Natural killer cell treated with Interleukin-12 subunit alpha and Interleukin-12 subunit beta and Interleukin-15 and Interleukin-18, amount 100 ng/mL, for 72 hours (primary cell): ENCODE data around the gene KLF6. TPM values are rescaled to one million over a fixed set of nuclear protein-coding genes. Genes with fewer than 3 reads are reported as not detected.

ENCODE experiments used
- ATAC-seq, 2 donors: fragments of 150-1000 bp; cut with Tn5 transposase in 1 of 2; sonication (Bioruptor Pico), chemical (Tn5 transposase) in 1 of 2; 2 replicates each; pipeline ENCODE4 v1.10.0; 2021
- DNase-seq: peaks from one replicate; pipeline ENCODE4 v3.0.0; 2022; ENCODE audit warnings: low spot score
- H3K27ac Mint-ChIP-seq, 2 donors: 1 replicate in 1 of 2; 2 replicates in 1 of 2; pipeline ENCODE4 v1.8.0; 2022; ENCODE audit warnings: mixed read lengths in 2 of 2, mild to moderate bottlenecking in 1 of 2, moderate library complexity in 1 of 2
- H3K27me3 Mint-ChIP-seq, 2 donors: 1 replicate in 1 of 2; 2 replicates in 1 of 2; pipeline ENCODE4 v1.8.0; 2022; ENCODE audit warnings: mixed read lengths in 2 of 2
- H3K36me3 Mint-ChIP-seq: one replicate; pipeline ENCODE4 v1.8.0; 2022; ENCODE audit warnings: mixed read lengths
- H3K4me1 Mint-ChIP-seq, 2 donors: 1 replicate in 1 of 2; 2 replicates in 1 of 2; pipeline ENCODE4 v1.8.0; 2022; ENCODE audit warnings: low read depth in 2 of 2, mixed read lengths in 2 of 2, mild to moderate bottlenecking in 1 of 2
- H3K4me3 Mint-ChIP-seq: one replicate; pipeline ENCODE4 v1.8.0; 2022; ENCODE audit warnings: mixed read lengths
- H3K9me3 Mint-ChIP-seq: 2 replicates; pipeline ENCODE4 v1.8.0; 2022; ENCODE audit warnings: mixed read lengths
- total RNA-seq, 2 donors: library from RNA; stranded (reverse); gene quantifications; one replicate each; pipeline ENCODE4 v1.2.3, GENCODE V29; 2022

KLF6 gene
- total RNA-seq, 2 donors from 2014 or later = 225 to 236 TPM

- Mint-ChIP-seq H3K9me3 (peaks cover 3% of the 10 kb centered on the region), H3K4me3 (no peak overlapping the region), H3K4me1 (peaks cover 10 to 15% of the 10 kb centered on the region in 2 donors), H3K36me3 (no peaks in the 10 kb centered on the region), H3K27me3 (no peaks in the 10 kb centered on the region), H3K27ac (no peak overlapping the region)
- ATAC-seq (no peak), DNase-seq (no peak)
These were observed 37.7 kb upstream of the KLF6 start for GRCh38 chr10:3822541-3823330.

DNA sequence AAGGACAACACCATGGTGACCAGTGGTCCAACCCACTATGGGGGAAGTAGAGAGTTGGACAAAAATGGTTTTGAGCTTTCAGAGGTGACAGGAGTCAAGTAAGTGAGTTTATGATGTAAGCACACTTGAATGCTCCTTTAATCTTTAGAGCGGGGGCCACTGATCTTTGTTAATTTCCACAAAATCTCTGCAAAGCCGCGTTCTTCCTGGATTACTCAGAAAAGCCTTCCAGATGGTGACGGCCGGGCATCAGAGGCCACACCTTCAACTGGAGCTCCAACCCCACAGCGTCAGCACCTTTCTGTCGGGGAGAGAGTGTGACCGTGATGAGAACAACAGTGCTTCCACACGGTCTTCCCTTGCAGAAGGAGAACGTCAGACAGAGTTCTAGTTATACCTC is 35.2 kb upstream of the KLF6 start:
- Mint-ChIP-seq H3K36me3 (no peaks in the 10 kb centered on the region), H3K4me3 (no peak overlapping the region)
- no peak for DNase-seq

GRCh38 chr10:3816995-3817394 is 32.0 kb upstream of the KLF6 start:
- H3K27me3 Mint-ChIP-seq = no peaks in the 10 kb centered on the region
- ATAC-seq (no peak), DNase-seq (no peak)
- no peak overlapping the region for H3K4me3 Mint-ChIP-seq
- H3K27ac Mint-ChIP-seq = peak overlapping the region in 1 of 2 donors; percentile 61
- no peaks in the 10 kb centered on the region for H3K36me3 Mint-ChIP-seq
- peaks cover 40 to 45% of the 10 kb centered on the region in 2 donors for H3K4me1 Mint-ChIP-seq
- H3K9me3 Mint-ChIP-seq = peaks cover 3% of the 10 kb centered on the region

More for the DNA sequence above, 35.2 kb upstream of the KLF6 start:
- no peaks in the 10 kb centered on the region for H3K27me3 Mint-ChIP-seq
- H3K4me1 Mint-ChIP-seq = peaks cover 17 to 19% of the 10 kb centered on the region in 2 donors
- ATAC-seq = no peak
- H3K27ac Mint-ChIP-seq = no peak overlapping the region
- peaks cover 3% of the 10 kb centered on the region for H3K9me3 Mint-ChIP-seq

DNA sequence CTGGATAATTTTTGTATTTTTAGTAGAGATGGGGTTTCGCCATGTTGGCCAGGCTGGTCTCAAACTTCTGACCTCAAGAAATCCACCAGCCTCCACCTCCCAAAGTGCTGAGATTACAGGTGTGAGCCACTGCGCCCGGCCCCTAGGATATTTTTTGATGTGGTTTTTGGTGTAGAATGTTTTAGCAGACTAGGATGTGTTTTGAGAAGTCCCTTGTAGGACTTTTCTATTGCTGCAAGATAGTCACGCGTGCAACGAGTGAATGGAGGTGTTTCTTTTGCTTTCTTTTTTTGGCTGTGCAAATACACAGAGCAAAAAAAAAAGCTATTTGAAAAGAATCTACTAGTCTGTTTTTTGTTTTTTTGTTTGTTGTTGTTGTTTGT is 29.8 kb upstream of the KLF6 start:
- DNase-seq (no peak), ATAC-seq (no peak)
- Mint-ChIP-seq H3K27ac (no peak overlapping the region), H3K9me3 (peaks cover under 1% of the 10 kb centered on the region), H3K27me3 (no peaks in the 10 kb centered on the region), H3K36me3 (no peaks in the 10 kb centered on the region), H3K4me1 (peaks cover 47 to 58% of the 10 kb centered on the region in 2 donors), H3K4me3 (peak overlapping the region; percentile 51)

- Mint-ChIP-seq H3K27ac (no peak overlapping the region), H3K27me3 (no peaks in the 10 kb centered on the region), H3K4me1 (peaks cover 50 to 64% of the 10 kb centered on the region in 2 donors), H3K36me3 (no peaks in the 10 kb centered on the region), H3K9me3 (no peaks in the 10 kb centered on the region), H3K4me3 (peak overlapping the region; percentile 31)
- no peak for ATAC-seq
- DNase-seq = no peak
These were observed 29.2 kb upstream of the KLF6 start for GRCh38 chr10:3813986-3814837.

GRCh38 chr10:3813267-3813666 is 28.3 kb upstream of the KLF6 start:
- no peaks in the 10 kb centered on the region for H3K9me3 Mint-ChIP-seq
- H3K27me3 Mint-ChIP-seq = no peaks in the 10 kb centered on the region
- DNase-seq (no peak), ATAC-seq (no peak)
- H3K36me3 Mint-ChIP-seq = no peaks in the 10 kb centered on the region
- H3K4me1 Mint-ChIP-seq = peaks cover 58 to 74% of the 10 kb centered on the region in 2 donors
- peak overlapping the region; percentile 31 for H3K4me3 Mint-ChIP-seq
- no peak overlapping the region for H3K27ac Mint-ChIP-seq

DNA sequence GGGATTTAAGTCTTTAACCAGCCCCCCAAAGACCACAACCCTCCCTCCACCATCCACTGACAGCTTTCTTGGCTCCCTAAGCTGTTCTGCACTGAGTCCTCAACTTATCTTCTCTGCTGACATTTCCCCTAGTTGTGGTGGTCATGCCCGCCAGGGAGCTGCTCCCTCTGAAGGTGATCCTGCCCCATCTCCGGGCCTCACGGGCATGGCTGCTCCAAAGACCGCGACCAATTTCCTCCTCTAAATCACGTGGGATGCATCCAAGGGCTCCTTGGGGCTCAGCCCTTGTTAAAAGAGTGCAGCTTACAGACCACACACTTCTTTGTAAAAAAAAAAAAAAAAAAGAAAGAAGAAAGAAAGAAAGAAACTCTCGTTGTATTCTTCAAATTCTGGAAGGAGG is 27.1 kb upstream of the KLF6 start:
- Mint-ChIP-seq H3K27me3 (no peaks in the 10 kb centered on the region), H3K4me1 (peaks cover 62 to 69% of the 10 kb centered on the region in 2 donors), H3K36me3 (no peaks in the 10 kb centered on the region), H3K4me3 (peak overlapping the region; percentile 29), H3K27ac (no peak overlapping the region), H3K9me3 (no peaks in the 10 kb centered on the region)
- no peak for ATAC-seq
- no peak for DNase-seq

DNA sequence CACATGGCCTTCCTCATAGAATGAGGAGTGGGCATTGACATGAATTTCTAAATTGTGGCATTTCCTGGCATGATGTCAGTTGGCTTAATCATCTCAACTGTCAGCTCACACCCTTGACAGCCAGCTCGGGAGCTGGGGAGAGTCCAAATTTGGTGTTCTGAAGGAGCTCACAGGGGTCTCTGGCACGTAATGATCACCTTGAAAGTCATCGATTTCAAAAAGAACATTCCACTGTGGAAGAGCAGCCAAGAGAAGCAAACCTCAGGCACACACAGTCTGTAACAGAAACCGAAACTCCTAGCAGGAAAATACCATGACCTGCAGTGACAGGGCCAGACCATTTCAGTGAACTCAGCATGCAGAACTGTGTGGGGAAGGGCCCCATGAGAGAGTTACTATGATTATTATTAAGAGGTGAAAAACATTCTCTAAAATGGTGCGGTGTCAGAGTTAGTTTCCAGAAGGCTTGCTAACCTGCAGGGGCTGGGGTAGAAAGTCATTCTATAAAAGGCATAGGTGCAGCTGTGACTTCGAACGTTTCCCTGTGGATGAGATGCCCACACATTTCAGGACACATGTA is 26.4 kb upstream of the KLF6 start:
- peak; percentile 80 for DNase-seq
- no peak overlapping the region for H3K27ac Mint-ChIP-seq
- H3K4me3 Mint-ChIP-seq = peak overlapping the region; percentile 65
- peaks cover 69 to 70% of the 10 kb centered on the region in 2 donors for H3K4me1 Mint-ChIP-seq
- no peaks in the 10 kb centered on the region for H3K9me3 Mint-ChIP-seq
- no peaks in the 10 kb centered on the region for H3K27me3 Mint-ChIP-seq
- no peaks in the 10 kb centered on the region for H3K36me3 Mint-ChIP-seq
- peak; percentile 68 to 78 for ATAC-seq

GRCh38 chr10:3808689-3809199 is 23.7 kb upstream of the KLF6 start:
- DNase-seq = no peak
- Mint-ChIP-seq H3K4me1 (peaks cover 50 to 71% of the 10 kb centered on the region in 2 donors), H3K36me3 (no peaks in the 10 kb centered on the region), H3K9me3 (no peaks in the 10 kb centered on the region), H3K4me3 (peak overlapping the region; percentile 65), H3K27ac (no peak overlapping the region), H3K27me3 (no peaks in the 10 kb centered on the region)
- ATAC-seq = no peak

GRCh38 chr10:3807928-3808496 is 23.0 kb upstream of the KLF6 start:
- no peaks in the 10 kb centered on the region for H3K36me3 Mint-ChIP-seq
- H3K27ac Mint-ChIP-seq = no peak overlapping the region
- DNase-seq = no peak
- no peaks in the 10 kb centered on the region for H3K27me3 Mint-ChIP-seq
- H3K4me3 Mint-ChIP-seq = peak overlapping the region; percentile 83
- H3K9me3 Mint-ChIP-seq = no peaks in the 10 kb centered on the region
- peaks cover 42 to 67% of the 10 kb centered on the region in 2 donors for H3K4me1 Mint-ChIP-seq
- ATAC-seq = no peak

GRCh38 chr10:3807211-3807927 is 22.4 kb upstream of the KLF6 start:
- ATAC-seq = no peak
- Mint-ChIP-seq H3K36me3 (no peaks in the 10 kb centered on the region), H3K4me1 (peaks cover 38 to 67% of the 10 kb centered on the region in 2 donors), H3K4me3 (peak overlapping the region; percentile 83), H3K9me3 (no peaks in the 10 kb centered on the region), H3K27ac (no peak overlapping the region), H3K27me3 (no peaks in the 10 kb centered on the region)
- DNase-seq = no peak

DNA sequence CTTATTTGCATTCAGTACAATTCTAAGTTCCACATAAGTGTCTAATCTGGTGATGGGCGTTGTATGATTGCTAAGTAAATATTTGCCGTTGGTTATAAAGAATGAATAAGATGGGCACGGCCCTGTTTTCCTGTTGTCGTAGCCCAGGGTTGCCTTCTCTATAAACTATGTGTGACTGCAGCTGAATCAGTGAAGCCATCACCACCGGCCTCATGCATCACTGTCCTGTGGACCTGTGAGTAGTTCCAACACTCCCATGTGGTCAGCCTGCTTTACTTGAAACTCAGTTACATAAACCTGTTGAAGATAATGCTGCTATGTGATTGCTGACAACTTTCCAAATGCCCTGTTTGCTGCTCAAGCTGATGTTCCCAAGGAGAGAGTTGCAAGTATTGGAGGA is 21.6 kb upstream of the KLF6 start:
- Mint-ChIP-seq H3K27me3 (no peaks in the 10 kb centered on the region), H3K9me3 (no peaks in the 10 kb centered on the region), H3K4me1 (peaks cover 32 to 63% of the 10 kb centered on the region in 2 donors), H3K27ac (no peak overlapping the region), H3K4me3 (peak overlapping the region; percentile 83), H3K36me3 (no peaks in the 10 kb centered on the region)
- ATAC-seq (peak in 1 of 2 donors; percentile 11), DNase-seq (no peak)
